HL-60/S4 treated with retinoic acid at 250 ng/mL for 4 days and 3 days (cell line): Measurements from ENCODE around the gene PEMT.

Source experiments
- in situ Hi-C: fragments of 300-500 bp; cut with MboI; formaldehyde crosslinking; loops from 2 replicates; pipeline ENCODE4 v1.7.0; 2022; ENCODE audit warnings: low sequenced_read_pairs

The PEMT gene

GRCh38 chr17:17572010-17572785 is 19.3 kb downstream of the PEMT start:
- in situ Hi-C loops, result no loop called here

- in situ Hi-C loops, result no loop called here
Measured at GRCh38 chr17:17570798-17571716, 20.5 kb downstream of the PEMT start.

GRCh38 chr17:17570140-17570797 is 21.2 kb downstream of the PEMT start:
- in situ Hi-C loops, result no loop called here

GRCh38 chr17:17569691-17570090 is 21.8 kb downstream of the PEMT start:
- in situ Hi-C loops, result no loop called here

GRCh38 chr17:17568772-17569195 is 22.7 kb downstream of the PEMT start:
- in situ Hi-C loops, result no loop called here

- in situ Hi-C loops, result no loop called here
Measured at GRCh38 chr17:17567631-17568030, 23.9 kb downstream of the PEMT start.

- in situ Hi-C loops, result no loop called here
Measured at GRCh38 chr17:17566896-17567513, 24.5 kb downstream of the PEMT start.

GRCh38 chr17:17565471-17566339 is 25.8 kb downstream of the PEMT start:
- in situ Hi-C loops, result no loop called here

- in situ Hi-C loops, result no loop called here
Measured at GRCh38 chr17:17564896-17565295, 26.6 kb downstream of the PEMT start.

- in situ Hi-C loops, result no loop called here
Measured at GRCh38 chr17:17564323-17564722, 27.2 kb downstream of the PEMT start.

GRCh38 chr17:17563530-17563929 is 28.0 kb downstream of the PEMT start:
- in situ Hi-C loops, result no loop called here

- in situ Hi-C loops, result no loop called here
Measured at GRCh38 chr17:17562146-17562511, 29.4 kb downstream of the PEMT start.

GRCh38 chr17:17561408-17562145 is 29.9 kb downstream of the PEMT start:
- in situ Hi-C loops, result no loop called here

- in situ Hi-C loops, result no loop called here
Measured at GRCh38 chr17:17560975-17561374, 30.5 kb downstream of the PEMT start.

- in situ Hi-C loops, result no loop called here
Measured at GRCh38 chr17:17560167-17560566, 31.3 kb downstream of the PEMT start.

- in situ Hi-C loops, result no loop called here
Measured at GRCh38 chr17:17559164-17559563, 32.3 kb downstream of the PEMT start.

- in situ Hi-C loops, result no loop called here
Measured at GRCh38 chr17:17558431-17558830, 33.1 kb downstream of the PEMT start.

- in situ Hi-C loops, result no loop called here
Measured at GRCh38 chr17:17557796-17558195, 33.7 kb downstream of the PEMT start.

- in situ Hi-C loops, result no loop called here
Measured at GRCh38 chr17:17556671-17557070, 34.8 kb downstream of the PEMT start.
